GM23248 (cell line): ENCODE measurements around the gene COLEC11.

Source experiments
- EZH2 ChIP-seq: fragments of 200-600 bp; sonication (generic); IDR thresholded peaks from 2 replicates; pipeline ENCODE4 v1.6.1; 2018; ENCODE audit warnings: antibody characterized with exemption, mild to moderate bottlenecking; ENCODE audit not compliant: insufficient read depth, poor library complexity, severe bottlenecking
- EZH2phosphoT487 ChIP-seq: fragments of 200-600 bp; sonication (generic); IDR thresholded peaks from 2 replicates; pipeline ENCODE4 v1.6.1; 2018; ENCODE audit warnings: antibody characterized with exemption, moderate library complexity, mild to moderate bottlenecking, low read depth; ENCODE audit not compliant: insufficient read depth

DNA sequence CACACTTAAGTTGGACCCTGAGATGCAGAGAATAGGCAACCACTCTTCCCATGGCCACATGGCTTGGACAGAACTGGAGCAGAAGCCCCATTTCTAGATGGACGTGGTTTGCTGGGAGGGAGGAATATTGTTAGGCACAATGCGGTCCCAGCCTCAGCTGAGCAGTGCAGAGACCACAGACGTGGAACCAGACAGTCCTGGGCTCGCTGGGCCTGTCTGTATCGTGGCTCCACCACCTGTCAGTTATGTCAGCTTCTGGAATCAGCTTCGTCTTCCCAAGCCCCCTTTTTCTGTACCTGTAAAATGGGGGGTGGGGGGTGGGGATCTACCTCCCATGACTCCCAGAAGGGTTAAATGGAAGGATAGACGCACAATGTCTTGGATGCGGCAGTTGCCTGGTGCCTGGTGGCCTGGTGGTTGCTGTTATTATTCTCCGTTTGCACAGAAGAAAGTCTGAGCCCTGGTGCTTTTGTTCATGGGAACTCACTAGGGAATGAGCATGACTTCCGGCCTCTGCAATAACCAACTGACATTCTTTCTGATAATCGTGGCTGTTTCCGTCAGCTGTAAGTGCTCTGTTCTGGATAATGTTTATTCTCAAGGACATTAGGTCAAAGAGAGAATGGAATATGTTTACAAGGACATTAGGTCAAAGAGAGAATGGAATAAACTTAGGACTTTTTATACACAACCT is 31.4 kb downstream of the COLEC11 start:
- no peak for TF ChIP-seq EZH2
- no peak for TF ChIP-seq EZH2phosphoT487
